Measurements from ENCODE around the gene PTGES.

Gene PTGES

GRCh38 chr9:129740666-129741464 is 12.0 kb downstream of the PTGES start:
- Histone ChIP-seq H3K9ac (ENCODE audit: low read depth, low read length) (no peak overlapping the region), H3K4me3 (ENCODE audit: low read depth, low read length) (no peak overlapping the region), H3K27ac (ENCODE audit: low read depth, low read length) (no peak overlapping the region), H3K36me3 (ENCODE audit: control insufficient read depth, insufficient read depth, low read length) (no peaks in the 10 kb centered on the region), H3K27me3 (ENCODE audit: control insufficient read depth, insufficient read depth, low read length) (no peaks in the 10 kb centered on the region), H3K9me3 (ENCODE audit: control insufficient read depth, insufficient read depth, low read length) (no peaks in the 10 kb centered on the region), H3K4me1 (ENCODE audit: control insufficient read depth, insufficient read depth, low read length) (no peaks in the 10 kb centered on the region)

- Histone ChIP-seq H3K36me3 (ENCODE audit: control insufficient read depth, insufficient read depth, low read length) (no peaks in the 10 kb centered on the region), H3K9me3 (ENCODE audit: control insufficient read depth, insufficient read depth, low read length) (no peaks in the 10 kb centered on the region), H3K4me3 (ENCODE audit: low read depth, low read length) (no peak overlapping the region), H3K9ac (ENCODE audit: low read depth, low read length) (no peak overlapping the region), H3K4me1 (ENCODE audit: control insufficient read depth, insufficient read depth, low read length) (no peaks in the 10 kb centered on the region), H3K27me3 (ENCODE audit: control insufficient read depth, insufficient read depth, low read length) (no peaks in the 10 kb centered on the region), H3K27ac (ENCODE audit: low read depth, low read length) (no peak overlapping the region)
Measured at GRCh38 chr9:129740174-129740573, 12.7 kb downstream of the PTGES start.

- Histone ChIP-seq H3K9ac (ENCODE audit: low read depth, low read length) (no peak overlapping the region), H3K9me3 (ENCODE audit: control insufficient read depth, insufficient read depth, low read length) (no peaks in the 10 kb centered on the region), H3K36me3 (ENCODE audit: control insufficient read depth, insufficient read depth, low read length) (no peaks in the 10 kb centered on the region), H3K4me1 (ENCODE audit: control insufficient read depth, insufficient read depth, low read length) (no peaks in the 10 kb centered on the region), H3K27ac (ENCODE audit: low read depth, low read length) (no peak overlapping the region), H3K27me3 (ENCODE audit: control insufficient read depth, insufficient read depth, low read length) (no peaks in the 10 kb centered on the region), H3K4me3 (ENCODE audit: low read depth, low read length) (no peak overlapping the region)
Measured at GRCh38 chr9:129739432-129739831, 13.4 kb downstream of the PTGES start.

- H3K4me3 ChIP-seq (ENCODE audit: low read depth, low read length) = peak overlapping the region; percentile 86
- H3K27ac ChIP-seq (ENCODE audit: low read depth, low read length) = no peak overlapping the region
- no peaks in the 10 kb centered on the region for H3K4me1 ChIP-seq (ENCODE audit: control insufficient read depth, insufficient read depth, low read length)
- H3K9ac ChIP-seq (ENCODE audit: low read depth, low read length) = peak overlapping the region; percentile 59
- H3K27me3 ChIP-seq (ENCODE audit: control insufficient read depth, insufficient read depth, low read length) = no peaks in the 10 kb centered on the region
- no peaks in the 10 kb centered on the region for H3K9me3 ChIP-seq (ENCODE audit: control insufficient read depth, insufficient read depth, low read length)
- no peaks in the 10 kb centered on the region for H3K36me3 ChIP-seq (ENCODE audit: control insufficient read depth, insufficient read depth, low read length)
Measured at GRCh38 chr9:129737479-129738274, 15.2 kb downstream of the PTGES start.

- Histone ChIP-seq H3K4me1 (ENCODE audit: control insufficient read depth, insufficient read depth, low read length) (no peaks in the 10 kb centered on the region), H3K9me3 (ENCODE audit: control insufficient read depth, insufficient read depth, low read length) (no peaks in the 10 kb centered on the region), H3K27ac (ENCODE audit: low read depth, low read length) (no peak overlapping the region), H3K27me3 (ENCODE audit: control insufficient read depth, insufficient read depth, low read length) (no peaks in the 10 kb centered on the region), H3K36me3 (ENCODE audit: control insufficient read depth, insufficient read depth, low read length) (no peaks in the 10 kb centered on the region), H3K9ac (ENCODE audit: low read depth, low read length) (no peak overlapping the region), H3K4me3 (ENCODE audit: low read depth, low read length) (no peak overlapping the region)
Measured at GRCh38 chr9:129736334-129736733, 16.5 kb downstream of the PTGES start.

- no peak overlapping the region for H3K27ac ChIP-seq (ENCODE audit: low read depth, low read length)
- no peak overlapping the region for H3K9ac ChIP-seq (ENCODE audit: low read depth, low read length)
- no peaks in the 10 kb centered on the region for H3K27me3 ChIP-seq (ENCODE audit: control insufficient read depth, insufficient read depth, low read length)
- no peak overlapping the region for H3K4me3 ChIP-seq (ENCODE audit: low read depth, low read length)
- no peaks in the 10 kb centered on the region for H3K9me3 ChIP-seq (ENCODE audit: control insufficient read depth, insufficient read depth, low read length)
- H3K4me1 ChIP-seq (ENCODE audit: control insufficient read depth, insufficient read depth, low read length) = no peaks in the 10 kb centered on the region
- no peaks in the 10 kb centered on the region for H3K36me3 ChIP-seq (ENCODE audit: control insufficient read depth, insufficient read depth, low read length)
Measured at GRCh38 chr9:129735546-129735945, 17.3 kb downstream of the PTGES start.

- no peaks in the 10 kb centered on the region for H3K36me3 ChIP-seq (ENCODE audit: control insufficient read depth, insufficient read depth, low read length)
- no peaks in the 10 kb centered on the region for H3K9me3 ChIP-seq (ENCODE audit: control insufficient read depth, insufficient read depth, low read length)
- no peak overlapping the region for H3K9ac ChIP-seq (ENCODE audit: low read depth, low read length)
- no peaks in the 10 kb centered on the region for H3K4me1 ChIP-seq (ENCODE audit: control insufficient read depth, insufficient read depth, low read length)
- H3K4me3 ChIP-seq (ENCODE audit: low read depth, low read length) = no peak overlapping the region
- no peak overlapping the region for H3K27ac ChIP-seq (ENCODE audit: low read depth, low read length)
- no peaks in the 10 kb centered on the region for H3K27me3 ChIP-seq (ENCODE audit: control insufficient read depth, insufficient read depth, low read length)
Measured at GRCh38 chr9:129733632-129733953, 19.2 kb downstream of the PTGES start.

GRCh38 chr9:129732946-129733631 is 19.8 kb downstream of the PTGES start:
- no peak overlapping the region for H3K9ac ChIP-seq (ENCODE audit: low read depth, low read length)
- H3K4me1 ChIP-seq (ENCODE audit: control insufficient read depth, insufficient read depth, low read length) = no peaks in the 10 kb centered on the region
- H3K27ac ChIP-seq (ENCODE audit: low read depth, low read length) = no peak overlapping the region
- H3K36me3 ChIP-seq (ENCODE audit: control insufficient read depth, insufficient read depth, low read length) = no peaks in the 10 kb centered on the region
- H3K27me3 ChIP-seq (ENCODE audit: control insufficient read depth, insufficient read depth, low read length) = no peaks in the 10 kb centered on the region
- H3K4me3 ChIP-seq (ENCODE audit: low read depth, low read length) = no peak overlapping the region
- no peaks in the 10 kb centered on the region for H3K9me3 ChIP-seq (ENCODE audit: control insufficient read depth, insufficient read depth, low read length)

- Histone ChIP-seq H3K9me3 (ENCODE audit: control insufficient read depth, insufficient read depth, low read length) (no peaks in the 10 kb centered on the region), H3K27ac (ENCODE audit: low read depth, low read length) (no peak overlapping the region), H3K27me3 (ENCODE audit: control insufficient read depth, insufficient read depth, low read length) (no peaks in the 10 kb centered on the region)
Measured at GRCh38 chr9:129732100-129732499, 20.7 kb downstream of the PTGES start.

GRCh38 chr9:129731477-129732085 is 21.3 kb downstream of the PTGES start:
- no peaks in the 10 kb centered on the region for H3K27me3 ChIP-seq (ENCODE audit: control insufficient read depth, insufficient read depth, low read length)

More at GRCh38 chr9:129732100-129732499, 20.7 kb downstream of the PTGES start:
- H3K4me1 ChIP-seq (ENCODE audit: control insufficient read depth, insufficient read depth, low read length) = no peaks in the 10 kb centered on the region
- no peak overlapping the region for H3K9ac ChIP-seq (ENCODE audit: low read depth, low read length)
- H3K36me3 ChIP-seq (ENCODE audit: control insufficient read depth, insufficient read depth, low read length) = no peaks in the 10 kb centered on the region
- no peak overlapping the region for H3K4me3 ChIP-seq (ENCODE audit: low read depth, low read length)

More at GRCh38 chr9:129731477-129732085, 21.3 kb downstream of the PTGES start:
- Histone ChIP-seq H3K9me3 (ENCODE audit: control insufficient read depth, insufficient read depth, low read length) (no peaks in the 10 kb centered on the region), H3K4me3 (ENCODE audit: low read depth, low read length) (no peak overlapping the region), H3K27ac (ENCODE audit: low read depth, low read length) (no peak overlapping the region), H3K36me3 (ENCODE audit: control insufficient read depth, insufficient read depth, low read length) (no peaks in the 10 kb centered on the region), H3K4me1 (ENCODE audit: control insufficient read depth, insufficient read depth, low read length) (no peaks in the 10 kb centered on the region), H3K9ac (ENCODE audit: low read depth, low read length) (no peak overlapping the region)

All from HUES48 (cell line).